ENCODE results near the gene TBPL1. TPM values are rescaled to one million over a fixed set of nuclear protein-coding genes. Genes with fewer than 3 reads are reported as not detected.

TBPL1 gene
- 10 to 100 TPM; 10.2 to 16.4 (median 15.4) TPM for total RNA-seq

- peak within 1 kb of the TSS; percentile 93 for H3K27ac ChIP-seq
- no peaks in the 10 kb centered on the region for H3K36me3 ChIP-seq
- H3K9me3 ChIP-seq, result no peaks in the 10 kb centered on the region
- H3K4me3 ChIP-seq, result peak within 1 kb of the TSS; percentile 79 to 95 (median 94)
- TF ChIP-seq POLR2AphosphoS5 (IDR thresholded peaks at IDR 0.05) (peak; percentile 59 to 62 (median 61)), POLR2A (IDR thresholded peaks at IDR 0.05) (no peak), CTCF (IDR thresholded peaks at IDR 0.05) (no peak)
- H3K27me3 ChIP-seq, result no peaks in the 10 kb centered on the region
- peaks cover 0 to 4% of the 10 kb centered on the region in 2 donors for H3K4me1 ChIP-seq
- intact Hi-C loops (cut with DNase I; ENCODE audit: low total_unique reads), result no loop called here
- peak; percentile 87 to 91 for DNase-seq (ENCODE audit: low spot score in 2 of 2)
Measured at GRCh38 chr6:133952815-133953633, at the start of gene TBPL1. TBPL1 (plus strand) TSS chr6:133953224; CDS start chr6:133980126, 26,902 bp downstream.

- H3K27ac ChIP-seq, result no peak overlapping the region
Measured at GRCh38 chr6:133903855-133904254, 49.2 kb upstream of the TBPL1 start.

GRCh38 chr6:133906050-133906449, 47.0 kb upstream of the TBPL1 start:
- TF ChIP-seq POLR2A (IDR thresholded peaks at IDR 0.05) (no peak), POLR2AphosphoS5 (IDR thresholded peaks at IDR 0.05) (no peak), CTCF (IDR thresholded peaks at IDR 0.05) (no peak)
- no peak overlapping the region for H3K27ac ChIP-seq
- no peaks in the 10 kb centered on the region for H3K36me3 ChIP-seq
- no peak for DNase-seq (ENCODE audit: low spot score in 2 of 2)
- H3K4me1 ChIP-seq, result no peaks in the 10 kb centered on the region
- H3K9me3 ChIP-seq, result no peaks in the 10 kb centered on the region
- peaks cover 0 to 23% of the 10 kb centered on the region in 2 donors for H3K27me3 ChIP-seq
- intact Hi-C loops (cut with DNase I; ENCODE audit: low total_unique reads), result no loop called here
- no peak overlapping the region for H3K4me3 ChIP-seq

More at GRCh38 chr6:133903855-133904254, 49.2 kb upstream of the TBPL1 start:
- H3K9me3 ChIP-seq, result no peaks in the 10 kb centered on the region
- no peak for DNase-seq (ENCODE audit: low spot score in 2 of 2)
- H3K36me3 ChIP-seq, result no peaks in the 10 kb centered on the region
- peaks cover 0 to 23% of the 10 kb centered on the region in 2 donors for H3K27me3 ChIP-seq
- intact Hi-C loops (cut with DNase I; ENCODE audit: low total_unique reads), result no loop called here
- H3K4me3 ChIP-seq, result no peak overlapping the region
- TF ChIP-seq POLR2AphosphoS5 (IDR thresholded peaks at IDR 0.05) (no peak), CTCF (IDR thresholded peaks at IDR 0.05) (no peak), POLR2A (IDR thresholded peaks at IDR 0.05) (no peak)
- no peaks in the 10 kb centered on the region for H3K4me1 ChIP-seq

- Histone ChIP-seq H3K4me3 (no peak overlapping the region), H3K36me3 (no peaks in the 10 kb centered on the region), H3K4me1 (no peaks in the 10 kb centered on the region), H3K27me3 (no peaks in the 10 kb centered on the region), H3K27ac (no peak overlapping the region), H3K9me3 (no peaks in the 10 kb centered on the region)
- TF ChIP-seq POLR2AphosphoS5 (IDR thresholded peaks at IDR 0.05) (no peak), CTCF (IDR thresholded peaks at IDR 0.05) (peak; percentile 52 to 76 (median 54)), POLR2A (IDR thresholded peaks at IDR 0.05) (no peak)
- intact Hi-C loops (cut with DNase I; ENCODE audit: low total_unique reads), result no loop called here
- peak; percentile 62 to 77 for DNase-seq (ENCODE audit: low spot score in 2 of 2)
Measured at GRCh38 chr6:133916650-133917151, 36.3 kb upstream of the TBPL1 start.

GRCh38 chr6:133917781-133918180, 35.2 kb upstream of the TBPL1 start:
- Histone ChIP-seq H3K27me3 (peaks cover 0 to 2% of the 10 kb centered on the region in 2 donors), H3K4me3 (no peak overlapping the region), H3K9me3 (no peaks in the 10 kb centered on the region), H3K36me3 (no peaks in the 10 kb centered on the region), H3K27ac (no peak overlapping the region), H3K4me1 (no peaks in the 10 kb centered on the region)
- no peak for DNase-seq (ENCODE audit: low spot score in 2 of 2)
- TF ChIP-seq POLR2A (IDR thresholded peaks at IDR 0.05) (no peak), POLR2AphosphoS5 (IDR thresholded peaks at IDR 0.05) (no peak), CTCF (IDR thresholded peaks at IDR 0.05) (no peak)
- intact Hi-C loops (cut with DNase I; ENCODE audit: low total_unique reads), result no loop called here

All from breast epithelium (tissue), 4 donors.